ENCODE data around the gene SYNC.

SYNC gene

DNA sequence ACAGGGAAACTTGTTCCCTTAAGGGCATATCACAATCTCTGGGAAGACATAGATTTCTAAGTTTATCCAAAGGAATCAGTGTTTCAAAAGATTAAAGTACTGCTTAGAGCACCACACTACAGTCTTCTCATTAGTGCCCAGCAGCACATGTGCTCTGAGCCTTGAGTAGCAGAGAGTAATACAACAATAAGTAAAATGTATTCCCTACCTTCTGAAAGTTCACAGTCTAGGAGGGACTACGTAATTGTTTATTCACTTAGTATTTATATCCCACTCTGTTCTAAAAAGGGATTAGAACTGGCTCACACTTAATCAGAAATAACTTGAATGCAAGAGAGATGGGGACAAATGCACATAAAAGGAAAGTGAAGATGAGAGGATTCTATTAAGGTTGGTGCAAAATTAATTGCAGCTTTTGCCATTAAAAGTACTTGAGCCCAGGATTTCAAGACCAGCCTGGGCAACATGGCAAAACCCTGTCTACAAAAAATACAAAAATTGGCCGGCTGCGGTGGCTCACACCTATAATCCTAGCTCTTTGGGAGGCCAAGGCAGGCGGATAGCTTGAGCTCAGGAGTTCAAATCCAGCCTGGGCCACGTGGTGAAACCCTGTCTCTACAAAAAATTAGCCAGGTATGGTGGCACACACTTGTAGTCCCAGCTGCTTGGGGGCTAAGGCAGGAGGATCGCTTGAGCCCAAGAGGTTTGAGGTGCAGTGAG lies 9.0 kb downstream of the SYNC start:
- TF ChIP-seq, protein P1, sequence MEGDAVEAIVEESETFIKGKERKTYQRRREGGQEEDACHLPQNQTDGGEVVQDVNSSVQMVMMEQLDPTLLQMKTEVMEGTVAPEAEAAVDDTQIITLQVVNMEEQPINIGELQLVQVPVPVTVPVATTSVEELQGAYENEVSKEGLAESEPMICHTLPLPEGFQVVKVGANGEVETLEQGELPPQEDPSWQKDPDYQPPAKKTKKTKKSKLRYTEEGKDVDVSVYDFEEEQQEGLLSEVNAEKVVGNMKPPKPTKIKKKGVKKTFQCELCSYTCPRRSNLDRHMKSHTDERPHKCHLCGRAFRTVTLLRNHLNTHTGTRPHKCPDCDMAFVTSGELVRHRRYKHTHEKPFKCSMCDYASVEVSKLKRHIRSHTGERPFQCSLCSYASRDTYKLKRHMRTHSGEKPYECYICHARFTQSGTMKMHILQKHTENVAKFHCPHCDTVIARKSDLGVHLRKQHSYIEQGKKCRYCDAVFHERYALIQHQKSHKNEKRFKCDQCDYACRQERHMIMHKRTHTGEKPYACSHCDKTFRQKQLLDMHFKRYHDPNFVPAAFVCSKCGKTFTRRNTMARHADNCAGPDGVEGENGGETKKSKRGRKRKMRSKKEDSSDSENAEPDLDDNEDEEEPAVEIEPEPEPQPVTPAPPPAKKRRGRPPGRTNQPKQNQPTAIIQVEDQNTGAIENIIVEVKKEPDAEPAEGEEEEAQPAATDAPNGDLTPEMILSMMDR (IDR thresholded peaks at IDR 0.05; ENCODE audit: low read depth, low read length, missing control alignments) = no peak
- Histone ChIP-seq H3K4me3 (ENCODE audit: low read depth, low read length) (no peak overlapping the region), H3K27me3 (replicated peaks) (no peaks in the 10 kb centered on the region), H3K27ac (no peak overlapping the region), H3K36me3 (replicated peaks) (peaks cover 13% of the 10 kb centered on the region)
- in situ Hi-C loops (cut with HindIII; ENCODE audit: low pct_ligation_motif_present, low sequenced_read_pairs) = no loop called here
- DNase-seq = no peak

DNA sequence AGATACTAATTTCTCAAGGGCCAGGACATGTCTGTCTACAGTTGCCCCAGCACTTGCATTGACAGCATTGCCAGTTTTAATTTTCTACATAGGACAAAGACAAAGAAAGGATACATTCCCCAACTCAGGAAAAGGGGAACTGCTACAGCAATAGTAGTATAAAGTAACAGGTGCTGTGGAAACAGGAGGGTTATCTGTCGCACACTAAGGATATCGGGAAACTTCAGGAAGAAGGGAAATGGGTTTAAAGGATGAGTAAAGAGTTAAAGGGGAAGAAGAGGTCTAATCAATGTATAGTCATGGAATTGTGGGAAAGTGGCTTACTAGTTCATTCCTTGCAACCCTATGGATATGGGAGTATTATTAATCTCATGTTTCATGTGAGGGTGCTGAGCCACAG lies 16.2 kb downstream of the SYNC start:
- DNase-seq = no peak
- in situ Hi-C loops (cut with HindIII; ENCODE audit: low pct_ligation_motif_present, low sequenced_read_pairs) = no loop called here
- H3K27ac ChIP-seq = no peak overlapping the region
- no peaks in the 10 kb centered on the region for H3K27me3 ChIP-seq (replicated peaks)
- H3K36me3 ChIP-seq (replicated peaks) = peaks cover 36% of the 10 kb centered on the region
- TF ChIP-seq, protein P1 (IDR thresholded peaks at IDR 0.05; ENCODE audit: low read depth, low read length, missing control alignments) = no peak
- no peak overlapping the region for H3K4me3 ChIP-seq (ENCODE audit: low read depth, low read length)

DNA sequence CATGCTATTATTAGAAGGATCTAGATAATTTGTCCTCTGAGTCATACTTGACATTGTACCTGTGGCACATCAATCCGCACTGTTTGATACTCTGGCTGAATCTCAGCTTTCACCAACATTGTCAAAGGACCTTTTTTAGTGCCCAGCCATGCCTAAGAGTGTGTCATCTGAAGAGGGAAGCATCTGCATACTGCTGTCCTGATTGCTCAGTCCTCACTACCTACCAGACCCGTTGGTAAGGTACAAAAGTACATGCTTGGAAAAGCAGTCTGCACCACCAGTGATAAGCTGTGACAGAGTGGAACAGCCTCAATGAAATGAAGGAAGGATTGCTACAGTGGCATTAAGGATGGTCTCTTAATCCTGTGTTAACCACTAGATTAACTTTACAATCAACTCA lies 17.1 kb downstream of the SYNC start:
- H3K27ac ChIP-seq = no peak overlapping the region
- DNase-seq = no peak
- TF ChIP-seq, protein P1 (IDR thresholded peaks at IDR 0.05; ENCODE audit: low read depth, low read length, missing control alignments) = no peak
- in situ Hi-C loops (cut with HindIII; ENCODE audit: low pct_ligation_motif_present, low sequenced_read_pairs) = no loop called here
- H3K27me3 ChIP-seq (replicated peaks) = no peaks in the 10 kb centered on the region
- peaks cover 45% of the 10 kb centered on the region for H3K36me3 ChIP-seq (replicated peaks)
- no peak overlapping the region for H3K4me3 ChIP-seq (ENCODE audit: low read depth, low read length)

DNA sequence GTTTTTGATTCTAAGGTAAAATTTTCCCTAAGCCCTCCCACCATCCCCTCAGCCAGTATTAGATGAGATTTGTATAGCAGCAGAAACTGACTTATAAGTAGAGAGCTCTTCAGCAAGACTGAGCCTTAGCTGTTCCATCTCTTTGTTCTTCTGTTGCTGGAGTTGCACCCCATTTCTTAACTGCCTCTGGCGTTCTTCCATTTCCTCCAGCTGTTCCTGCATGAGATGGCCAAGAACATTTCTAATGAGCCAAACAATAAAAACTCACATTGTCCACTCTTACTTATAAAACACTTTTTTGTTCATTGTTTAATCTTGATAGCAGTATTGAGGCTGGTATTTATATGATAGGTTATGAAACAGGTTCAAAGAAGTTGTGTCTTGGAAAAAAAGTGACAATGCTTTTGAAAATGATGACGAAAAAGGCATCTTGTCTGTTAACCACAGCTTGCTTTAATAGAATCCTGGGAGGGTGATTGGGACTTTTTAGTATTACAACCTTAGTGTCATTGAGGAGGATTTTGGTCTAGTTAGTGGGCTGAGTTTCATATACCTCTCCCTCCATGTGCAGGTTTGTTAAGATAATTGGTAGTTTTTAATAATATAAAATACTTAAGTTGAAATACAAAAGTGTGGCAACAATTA lies 18.3 kb downstream of the SYNC start:
- DNase-seq = no peak
- no peak overlapping the region for H3K27ac ChIP-seq

DNA sequence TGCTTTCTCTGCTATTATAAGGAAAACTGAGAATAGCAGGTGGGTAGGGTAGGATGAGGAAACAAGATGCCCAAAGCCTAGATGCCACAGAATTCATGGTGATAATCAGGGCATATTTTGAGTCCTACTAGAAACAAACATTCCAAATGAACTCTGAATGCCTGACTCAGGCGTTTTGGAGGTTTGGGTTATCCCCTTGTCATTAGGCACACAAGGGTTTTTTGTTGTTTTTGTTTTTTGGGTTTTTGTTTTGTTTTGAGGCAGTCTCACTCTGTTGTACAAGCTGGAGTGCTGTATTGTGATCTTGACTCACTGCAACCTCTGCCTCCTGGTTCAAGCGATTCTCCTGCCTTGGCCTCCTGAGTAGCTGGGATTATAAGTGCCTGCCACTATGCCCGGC lies 19.2 kb downstream of the SYNC start:
- TF ChIP-seq, protein P1 (IDR thresholded peaks at IDR 0.05; ENCODE audit: low read depth, low read length, missing control alignments) = no peak
- in situ Hi-C loops (cut with HindIII; ENCODE audit: low pct_ligation_motif_present, low sequenced_read_pairs) = no loop called here
- H3K4me3 ChIP-seq (ENCODE audit: low read depth, low read length) = no peak overlapping the region
- no peak overlapping the region for H3K27ac ChIP-seq
- peaks cover 55% of the 10 kb centered on the region for H3K36me3 ChIP-seq (replicated peaks)
- no peaks in the 10 kb centered on the region for H3K27me3 ChIP-seq (replicated peaks)
- DNase-seq = no peak

More for the DNA sequence above, 18.3 kb downstream of the SYNC start:
- Histone ChIP-seq H3K4me3 (ENCODE audit: low read depth, low read length) (no peak overlapping the region), H3K27me3 (replicated peaks) (no peaks in the 10 kb centered on the region), H3K36me3 (replicated peaks) (peaks cover 49% of the 10 kb centered on the region)
- TF ChIP-seq, protein P1 (IDR thresholded peaks at IDR 0.05; ENCODE audit: low read depth, low read length, missing control alignments) = no peak
- in situ Hi-C loops (cut with HindIII; ENCODE audit: low pct_ligation_motif_present, low sequenced_read_pairs) = no loop called here

All from brain microvascular endothelial cell (primary cell).